SK-N-MC (cell line): ENCODE results near the gene PIK3CD.

Experiments used
- EZH2 ChIP-seq: fragments of 200-600 bp; sonication (generic); IDR thresholded peaks from one replicate; pipeline ENCODE4 v1.6.1; 2017; ENCODE audit warnings: antibody characterized with exemption
- POLR2AphosphoS5 ChIP-seq: IDR thresholded peaks from 2 replicates; pipeline ENCODE4 v1.6.1; 2012; ENCODE audit warnings: mild to moderate bottlenecking, low read depth, low read length, borderline replicate concordance

DNA sequence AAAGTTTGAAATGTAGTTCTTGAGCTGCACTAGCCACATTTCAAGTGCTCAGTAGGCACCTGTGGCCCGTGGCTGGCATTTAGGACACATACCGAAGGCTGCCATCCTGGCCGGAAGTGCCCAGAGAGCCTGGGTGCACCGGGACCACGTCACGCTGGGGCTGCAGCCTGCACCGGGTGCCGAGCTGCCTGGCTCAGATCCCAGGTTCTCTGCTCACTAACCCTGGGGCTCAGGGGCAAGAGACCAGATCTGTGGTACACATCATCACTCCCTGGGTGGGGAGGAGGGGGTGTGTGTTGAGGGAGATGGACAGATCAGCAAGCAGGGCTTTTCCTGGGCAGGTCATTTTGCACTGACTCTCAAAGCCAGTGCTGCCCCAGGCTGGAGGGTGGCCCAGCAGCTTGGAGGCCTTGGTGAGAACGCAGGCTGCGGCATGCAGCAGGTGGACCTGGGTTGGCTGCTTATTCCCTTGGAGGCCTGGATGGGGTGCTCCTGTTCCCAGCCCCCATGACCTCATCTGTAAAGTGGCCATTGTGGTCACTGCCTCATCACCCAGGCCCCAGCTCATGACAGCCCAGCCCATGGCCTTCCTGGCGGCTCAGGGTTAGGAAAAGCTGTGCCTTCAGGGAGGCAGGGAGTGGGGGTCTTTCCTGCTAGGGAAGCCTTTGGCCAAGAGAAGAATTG, 39.2 kb upstream of the PIK3CD start:
- TF ChIP-seq EZH2, result no peak
- no peak for TF ChIP-seq POLR2AphosphoS5
